SU-DHL-6 (cell line): ENCODE data around the gene FOXO3B.
"Not testable (repeated sequence)": the region's sequence is repeated elsewhere in the genome, so short reads cannot be mapped to it uniquely, and the experiment has no call there.

Source experiments
- H2AFZ ChIP-seq: fragments of 200-600 bp; sonication (generic); 2 replicates; pipeline ENCODE4 v1.6.1; 2014; ENCODE audit warnings: low read depth, mild to moderate bottlenecking, moderate library complexity, mixed read lengths, antibody characterized with exemption, low read length; ENCODE audit not compliant: severe bottlenecking
- H3F3A ChIP-seq: fragments of 200-600 bp; shearing (Covaris generic); 2 replicates; pipeline ENCODE4 v1.6.0; 2016; ENCODE audit warnings: antibody characterized with exemption, mild to moderate bottlenecking; ENCODE audit not compliant: insufficient read depth
- H3K27ac ChIP-seq: fragments of 200-600 bp; sonication (generic); 2 replicates; pipeline ENCODE4 v1.5.1; 2016; ENCODE audit warnings: low read depth, mild to moderate bottlenecking, low read length, moderate library complexity, mixed read lengths
- H3K27me3 ChIP-seq: fragments of 200-600 bp; sonication (generic), shearing (Covaris generic); 2 replicates; pipeline ENCODE4 v1.6.0; 2014; ENCODE audit warnings: mild to moderate bottlenecking, low read length
- H3K36me3 ChIP-seq: fragments of 200-600 bp; sonication (generic); 2 replicates; pipeline ENCODE4 v1.6.1; 2014; ENCODE audit warnings: mild to moderate bottlenecking, low read length, mixed read lengths
- H3K4me2 ChIP-seq: fragments of 300-600, 200-600 bp; shearing (Covaris generic), sonication (generic); 2 replicates; pipeline ENCODE4 v1.6.0; 2014; ENCODE audit warnings: low read length, low read depth, mild to moderate bottlenecking; ENCODE audit not compliant: poor library complexity, severe bottlenecking
- H3K4me3 ChIP-seq: fragments of 200-600 bp; sonication (generic); 2 replicates; pipeline ENCODE4 v1.5.1; 2014; ENCODE audit warnings: antibody characterized with exemption, low read length, mild to moderate bottlenecking, mixed read lengths; ENCODE audit not compliant: insufficient read depth, poor library complexity, severe bottlenecking
- H3K79me2 ChIP-seq: fragments of 200-600 bp; sonication (generic); 2 replicates; pipeline ENCODE4 v1.6.1; 2014; ENCODE audit warnings: mild to moderate bottlenecking, low read length, moderate library complexity; ENCODE audit not compliant: insufficient read depth
- H3K9ac ChIP-seq: fragments of 200-600 bp; sonication (generic); 2 replicates; pipeline ENCODE4 v1.7.0; 2014; ENCODE audit warnings: mild to moderate bottlenecking, low read length
- H3K9me2 ChIP-seq: fragments of 200-600 bp; sonication (generic); replicated peaks from 2 replicates; pipeline ENCODE4 v1.6.1; 2014; ENCODE audit warnings: low read length; ENCODE audit not compliant: insufficient read depth
- H3K9me3 ChIP-seq: fragments of 200-600 bp; sonication (generic); 2 replicates; pipeline ENCODE4 v1.6.1; 2014; ENCODE audit warnings: low read length, mixed read lengths; ENCODE audit not compliant: insufficient read depth
- H4K20me1 ChIP-seq: fragments of 200-600 bp; sonication (generic); 2 replicates; pipeline ENCODE4 v1.6.1; 2014; ENCODE audit warnings: low read depth, mild to moderate bottlenecking, antibody characterized with exemption, low read length, moderate library complexity, mixed read lengths

Gene FOXO3B

DNA sequence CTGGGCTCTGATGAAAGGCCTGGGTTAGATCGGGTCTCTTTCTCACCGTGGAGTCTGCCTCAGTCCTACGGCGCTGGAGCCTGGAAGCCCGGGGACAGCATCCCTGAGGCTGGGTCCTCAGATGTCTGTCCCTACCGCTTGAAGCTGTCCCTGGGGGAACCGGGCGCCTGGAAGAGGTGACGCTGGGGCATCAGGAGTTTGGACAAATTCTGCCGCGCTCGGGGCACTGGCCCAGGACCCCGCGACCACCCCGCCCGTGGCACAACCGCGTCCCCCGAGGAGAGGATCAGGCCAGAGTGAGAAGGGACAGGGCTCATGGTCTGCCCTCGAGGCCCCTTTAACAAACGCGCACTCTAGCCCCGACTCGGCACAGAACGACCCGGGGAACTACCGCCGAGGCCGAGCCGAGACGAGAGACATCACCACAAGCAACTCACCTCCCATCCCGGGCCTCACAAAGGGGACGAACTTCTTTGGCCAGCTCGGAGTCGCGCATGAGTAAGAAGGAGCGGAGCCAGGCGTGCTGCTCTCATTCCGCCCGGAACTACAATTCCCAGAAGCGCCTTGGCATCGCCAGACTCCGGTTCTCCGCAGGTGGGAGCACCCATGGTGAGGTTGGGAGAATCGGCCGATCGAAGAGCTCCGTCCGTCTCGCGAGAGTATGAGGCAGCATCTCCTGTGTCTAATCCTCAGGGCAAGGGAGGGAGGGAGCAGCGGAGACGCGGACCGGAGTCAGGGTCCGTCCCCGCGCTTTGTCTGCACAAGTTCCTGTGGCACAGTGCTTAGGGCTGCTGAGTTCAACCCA is at the start of gene FOXO3B:
Gene FOXO3B (minus strand): TSS at position 548 of the 805 bp plus-strand sequence. CDS start 663 bp downstream, outside the sequence.
- not testable (repeated sequence) for H3K9me2 ChIP-seq, H3K27me3 ChIP-seq, H3K79me2 ChIP-seq, H3K36me3 ChIP-seq, H3F3A ChIP-seq, H3K27ac ChIP-seq, H4K20me1 ChIP-seq, H3K9me3 ChIP-seq
- H2AFZ ChIP-seq = peak within 1 kb of the TSS; percentile 62
- peak within 1 kb of the TSS; percentile 65 for H3K9ac ChIP-seq
- H3K4me2 ChIP-seq = peak within 1 kb of the TSS; percentile 44
- peak within 1 kb of the TSS; percentile 55 for H3K4me3 ChIP-seq

DNA sequence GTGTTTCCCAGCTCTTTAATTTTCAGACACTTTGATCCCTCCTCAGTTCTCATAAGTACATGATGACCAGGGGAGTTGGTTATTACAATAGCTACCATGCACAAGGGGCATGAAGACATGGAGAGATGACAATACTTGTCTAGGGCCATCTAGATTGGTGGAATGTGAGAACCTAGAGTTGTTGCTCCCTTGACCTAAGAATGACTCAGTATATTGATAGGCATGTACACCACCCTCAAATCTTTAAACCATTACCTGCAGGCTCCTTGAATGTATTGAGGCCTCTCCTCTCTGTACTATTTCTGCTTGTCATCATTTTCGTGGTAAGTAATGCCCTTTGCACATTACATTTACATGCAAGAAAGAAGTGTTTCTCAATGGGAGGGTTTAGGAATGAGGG is 41.4 kb upstream of the FOXO3B start:
- not testable (repeated sequence) for H4K20me1 ChIP-seq, H3K9me3 ChIP-seq, H3K9ac ChIP-seq, H3K36me3 ChIP-seq, H2AFZ ChIP-seq, H3K4me3 ChIP-seq, H3K4me2 ChIP-seq, H3F3A ChIP-seq, H3K27ac ChIP-seq, H3K9me2 ChIP-seq, H3K27me3 ChIP-seq, H3K79me2 ChIP-seq

DNA sequence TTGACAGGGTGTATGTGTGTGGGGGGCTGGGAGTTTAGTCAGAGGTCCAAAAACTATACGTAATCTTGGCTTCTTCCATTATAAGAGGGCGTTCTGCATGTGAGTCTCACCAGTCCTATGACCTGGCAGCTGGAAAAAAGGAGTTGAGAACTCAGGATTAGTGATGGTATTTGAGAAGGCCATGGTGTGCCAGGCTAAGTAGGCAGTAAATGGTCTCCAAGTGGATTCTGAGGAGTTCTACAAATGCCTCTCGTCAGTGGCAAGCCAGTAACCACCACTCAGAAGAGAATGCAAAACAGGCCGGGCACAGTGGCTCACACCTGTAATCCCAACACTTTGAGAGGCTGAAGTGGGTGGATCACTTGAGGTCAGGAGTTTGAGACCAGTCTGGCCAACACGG is 40.5 kb upstream of the FOXO3B start:
- not testable (repeated sequence) for H3K9me2 ChIP-seq, H3K27me3 ChIP-seq, H2AFZ ChIP-seq, H3F3A ChIP-seq, H3K4me2 ChIP-seq, H3K9me3 ChIP-seq, H3K27ac ChIP-seq, H3K9ac ChIP-seq, H3K79me2 ChIP-seq, H3K36me3 ChIP-seq, H4K20me1 ChIP-seq, H3K4me3 ChIP-seq

DNA sequence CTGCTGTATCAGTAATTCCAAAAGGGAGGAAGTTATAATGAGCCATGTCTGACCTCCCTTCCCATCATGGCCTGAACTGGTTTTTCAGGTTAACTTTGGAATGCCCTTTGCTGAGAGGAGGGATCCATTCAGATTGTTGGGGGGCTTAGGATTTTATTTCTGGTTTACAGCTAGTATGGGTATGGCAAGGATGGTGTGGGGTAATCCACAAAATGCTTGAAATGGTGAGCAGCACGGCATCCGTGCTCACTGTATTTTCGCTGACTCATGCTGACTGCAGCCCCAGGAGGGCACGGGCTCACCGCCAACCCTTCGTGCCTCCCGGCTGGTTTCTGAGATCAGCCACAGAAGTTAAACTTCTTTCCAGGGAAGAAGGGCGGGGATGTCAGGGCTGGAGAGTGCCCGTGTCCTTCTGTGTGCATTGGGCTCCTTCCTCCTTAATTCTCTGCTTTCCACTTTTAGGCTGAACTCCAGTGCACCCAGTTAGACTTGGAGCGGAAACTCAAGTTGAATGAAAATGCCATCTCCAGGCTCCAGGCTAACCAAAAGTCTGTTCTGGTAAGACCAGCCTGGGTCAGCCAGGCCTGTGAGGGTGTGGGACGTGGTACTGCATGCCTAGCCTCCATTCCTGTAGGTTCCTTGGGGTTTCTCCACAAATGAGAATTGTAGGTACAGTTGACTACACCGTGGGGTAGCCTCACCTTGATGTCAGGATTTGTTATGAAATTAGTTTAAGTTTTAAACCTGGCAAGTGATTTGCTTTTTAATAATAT is 39.8 kb upstream of the FOXO3B start:
- not testable (repeated sequence) for H4K20me1 ChIP-seq, H3K36me3 ChIP-seq, H3K79me2 ChIP-seq, H3K4me3 ChIP-seq, H2AFZ ChIP-seq, H3K27ac ChIP-seq, H3K9me3 ChIP-seq, H3F3A ChIP-seq, H3K9ac ChIP-seq, H3K4me2 ChIP-seq, H3K27me3 ChIP-seq, H3K9me2 ChIP-seq

DNA sequence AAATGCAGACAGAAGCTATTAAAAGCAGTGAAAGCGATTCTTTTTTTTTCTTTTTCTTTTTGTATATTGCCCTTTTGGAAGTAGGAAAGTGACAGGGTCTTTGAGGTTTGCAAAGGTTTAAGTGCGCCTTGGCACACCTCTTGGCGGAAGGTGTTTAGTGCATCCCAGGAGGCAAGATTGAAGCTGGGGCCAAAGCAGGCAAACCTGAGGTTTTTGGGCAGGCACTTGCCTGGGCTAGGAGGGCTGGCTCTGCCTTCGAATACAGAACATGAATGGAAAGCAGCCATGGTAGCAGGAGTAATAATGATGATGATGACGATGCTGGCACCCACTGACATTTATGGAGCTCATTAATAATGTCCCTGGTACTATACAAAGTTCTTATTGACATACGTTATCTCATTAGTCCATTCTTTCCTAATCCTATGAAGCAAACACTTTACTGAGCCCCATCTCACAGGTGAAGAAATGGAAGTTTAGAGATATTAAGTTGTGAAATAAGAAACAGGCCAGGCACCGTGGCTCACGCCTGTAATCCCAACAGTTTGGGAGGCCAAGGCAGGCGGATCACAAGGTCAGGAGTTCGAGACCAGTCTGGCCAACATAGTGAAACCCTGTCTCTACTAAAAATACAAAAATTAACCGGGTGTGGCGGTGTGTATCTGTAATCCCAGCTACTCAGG is 37.5 kb upstream of the FOXO3B start:
- H3K27ac ChIP-seq, H3K9me3 ChIP-seq, H3K27me3 ChIP-seq, H3K36me3 ChIP-seq, H3K4me2 ChIP-seq, H4K20me1 ChIP-seq, H3K9me2 ChIP-seq, H3F3A ChIP-seq, H3K9ac ChIP-seq, H3K4me3 ChIP-seq, H3K79me2 ChIP-seq, H2AFZ ChIP-seq: not testable (repeated sequence)

DNA sequence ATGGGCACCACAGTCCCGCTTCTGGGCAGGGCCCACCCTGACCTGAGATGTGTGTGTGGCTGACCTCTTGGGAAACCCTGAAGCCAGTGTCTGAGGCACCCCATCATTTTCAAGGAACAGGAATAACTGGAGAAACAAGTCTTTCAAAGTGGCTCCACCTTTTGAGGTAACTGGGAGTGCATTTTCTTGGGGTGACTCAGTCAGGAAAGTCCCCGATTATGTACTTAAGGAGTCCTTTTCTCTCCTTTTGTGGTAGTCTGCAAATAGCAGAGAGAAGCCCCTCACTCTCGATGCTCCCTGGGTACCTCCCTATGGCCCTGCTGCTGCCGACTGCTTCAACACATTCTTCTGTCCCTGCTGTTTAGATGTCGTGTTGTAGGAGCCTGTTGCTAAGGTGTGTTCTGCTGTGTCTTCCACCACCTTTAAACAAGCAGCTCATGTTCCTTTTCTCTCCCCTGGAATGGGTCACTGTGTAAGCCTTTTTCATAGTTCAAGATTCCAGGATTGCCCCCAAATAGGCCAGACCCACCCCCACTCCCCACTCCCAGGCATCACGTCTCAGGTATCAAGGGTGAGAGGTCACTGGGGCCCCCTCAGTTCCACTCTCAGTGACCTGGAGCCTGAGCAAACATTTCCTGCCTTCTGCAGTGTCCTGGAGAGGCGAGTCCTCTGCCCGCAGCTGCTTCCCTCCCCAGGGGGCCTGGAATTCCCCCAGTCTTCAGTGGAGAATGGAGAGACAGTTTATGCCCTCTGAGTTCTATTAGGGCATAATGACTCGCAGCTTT is 36.7 kb upstream of the FOXO3B start:
- not testable (repeated sequence) for H3K9ac ChIP-seq

DNA sequence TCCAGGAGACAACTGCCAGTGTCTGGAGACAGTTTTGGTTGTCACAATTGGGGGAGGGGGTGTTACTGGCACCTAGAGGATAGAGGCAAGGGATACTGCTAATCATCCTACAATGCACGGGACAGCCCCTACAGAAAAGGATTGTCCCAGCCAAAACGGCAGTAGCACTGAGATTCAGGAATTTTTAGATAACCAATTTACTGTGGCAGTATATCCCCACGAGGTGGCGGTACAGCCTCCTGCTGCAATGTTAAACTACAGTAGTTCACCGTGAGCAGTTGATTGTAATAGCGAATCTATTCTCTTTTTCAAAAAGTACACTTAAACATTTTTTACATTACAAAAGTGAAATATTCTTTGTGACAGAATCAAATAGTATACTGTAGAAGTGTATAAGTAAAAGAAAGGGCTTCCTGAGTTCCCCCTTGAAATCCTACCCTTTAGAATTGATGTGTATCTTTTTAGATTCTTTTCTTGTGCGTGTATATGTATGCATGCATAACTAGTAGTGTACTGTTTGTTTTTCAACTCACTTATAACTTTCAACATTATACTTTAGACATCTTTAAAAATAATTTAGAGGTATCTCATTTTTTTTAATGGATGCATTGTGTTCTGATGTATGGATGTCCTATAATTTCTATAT is 30.4 kb upstream of the FOXO3B start:
- H3K9me2 ChIP-seq, H3K79me2 ChIP-seq, H3F3A ChIP-seq, H3K36me3 ChIP-seq, H3K27ac ChIP-seq, H3K4me2 ChIP-seq, H3K9ac ChIP-seq, H3K27me3 ChIP-seq, H3K4me3 ChIP-seq, H2AFZ ChIP-seq, H3K9me3 ChIP-seq, H4K20me1 ChIP-seq: not testable (repeated sequence)

More for the DNA sequence above, 36.7 kb upstream of the FOXO3B start:
- not testable (repeated sequence) for H3K36me3 ChIP-seq, H3K4me3 ChIP-seq, H3K4me2 ChIP-seq, H3K9me2 ChIP-seq, H2AFZ ChIP-seq, H3K27me3 ChIP-seq, H3K9me3 ChIP-seq, H4K20me1 ChIP-seq, H3K27ac ChIP-seq, H3F3A ChIP-seq, H3K79me2 ChIP-seq
